HepG2 (cell line): ENCODE measurements around the gene PLCB4. TPM values are rescaled to one million over a fixed set of nuclear protein-coding genes. Genes with fewer than 3 reads are reported as not detected.

ENCODE experiments used
- ATAC-seq: fragments of 200-7000 bp; cut with Tn5 transposase; 3 replicates; pipeline ENCODE4 v1.9.1; 2020; ENCODE audit warnings: mild to moderate bottlenecking, moderate library complexity
- BruUV-seq: library from RNA; stranded (reverse); fragments of 400-500 nt; replicated peaks from 2 replicates; lab custom pipeline; 2021; lab: Mats Ljungman, UMichigan
- CTCF ChIA-PET: fragments of 300-600 bp; formaldehyde crosslinking; extraction: SDS; loops from one replicate; lab custom pipeline; 2021; ENCODE audit warnings: low total read pairs, inconsistent platforms, low intra/inter-chr PET ratio; lab: Yijun Ruan, JAX
- POLR2A ChIA-PET: fragments of 350-600 bp; sonication (Branson Sonifier 250); formaldehyde crosslinking; loops from one replicate; lab custom pipeline; 2020; ENCODE audit warnings: antibody characterized with exemption, inconsistent platforms; lab: Yijun Ruan, JAX
- DNase-seq: peaks from one replicate; pipeline ENCODE4 v3.0.0-alpha.2; 2015; ENCODE audit warnings: low spot score
- FAIRE-seq: peaks from 3 replicates; lab custom pipeline; 2011; peaks lifted over from hg19 to GRCh38; lab: Jason Lieb, UNC
- H2AFZ ChIP-seq: one replicate; pipeline ENCODE4 v1.6.1; 2011; ENCODE audit warnings: low read length, inconsistent platforms
- H3K27ac ChIP-seq: fragments of 300-600 bp; 3 replicates; pipeline ENCODE4 v1.8.0; 2011; ENCODE audit warnings: mixed run types, mild to moderate bottlenecking, mixed read lengths, low read length, inconsistent platforms; ENCODE audit not compliant: insufficient read depth; ENCODE audit errors: extremely low read length
- H3K27me3 ChIP-seq, 2 experiments: fragments of 200-600 bp in 1 of 2; 2 replicates in 1 of 2; 3 replicates in 1 of 2; pipeline versions ENCODE4 v1.6.0 to v1.8.0; 2011; ENCODE audit warnings: low read length in 2 of 2, mild to moderate bottlenecking in 2 of 2, moderate library complexity in 2 of 2, inconsistent platforms in 1 of 2; ENCODE audit not compliant: insufficient read depth in 2 of 2, control insufficient read depth in 1 of 2
- H3K36me3 ChIP-seq, 2 experiments: fragments of 200-600 bp in 1 of 2; replicated peaks in 1 of 2; 2 replicates in 1 of 2; 3 replicates in 1 of 2; pipeline versions ENCODE4 v1.5.1 to v1.8.0; 2011; ENCODE audit warnings: low read length in 2 of 2, inconsistent platforms in 1 of 2; ENCODE audit not compliant: insufficient read depth in 2 of 2, control insufficient read depth in 1 of 2
- H3K4me1 ChIP-seq: 2 replicates; pipeline ENCODE4 v1.5.1; 2012; ENCODE audit warnings: low read length, inconsistent platforms; ENCODE audit not compliant: insufficient read depth
- H3K4me2 ChIP-seq: 2 replicates; pipeline ENCODE4 v1.6.0; 2011; ENCODE audit warnings: low read depth, low read length, inconsistent platforms
- H3K4me3 ChIP-seq, 3 experiments: fragments of 200-600 bp in 1 of 3; sonication (generic), shearing (Covaris generic) in 1 of 3; replicated peaks in 1 of 3; 2 replicates each; pipeline ENCODE4 v1.5.1; 2011 to 2016; ENCODE audit warnings: low read length in 3 of 3, inconsistent platforms in 2 of 3, low read depth in 2 of 3, mild to moderate bottlenecking in 2 of 3, control low read depth in 1 of 3, mixed read lengths in 1 of 3; ENCODE audit not compliant: insufficient read depth in 1 of 3
- H3K79me2 ChIP-seq: one replicate; pipeline ENCODE4 v1.6.1; 2011; ENCODE audit warnings: low read length, inconsistent platforms; ENCODE audit not compliant: insufficient read depth
- H3K9ac ChIP-seq: 2 replicates; pipeline ENCODE4 v1.6.0; 2011; ENCODE audit warnings: mild to moderate bottlenecking, low read depth, low read length, inconsistent platforms; ENCODE audit not compliant: insufficient read depth
- H3K9me3 ChIP-seq: 2 replicates; pipeline ENCODE4 v1.5.1; 2012; ENCODE audit warnings: mild to moderate bottlenecking, low read length
- H4K20me1 ChIP-seq: 2 replicates; pipeline ENCODE4 v1.6.0; 2011; ENCODE audit warnings: inconsistent platforms, mild to moderate bottlenecking, low read length, moderate library complexity; ENCODE audit not compliant: insufficient read depth
- ETV5 ChIP-seq: IDR thresholded peaks from 2 replicates; pipeline ENCODE4 v1.6.1; 2018; ENCODE audit warnings: missing biosample characterization, missing genetic modification reagents, inconsistent platforms, borderline replicate concordance
- HOXA3 ChIP-seq: sonication (generic); formaldehyde crosslinking; IDR thresholded peaks from 2 replicates; pipeline ENCODE4 v1.5.0; 2020; ENCODE audit warnings: missing genetic modification reagents
- NFYC ChIP-seq: IDR thresholded peaks from 2 replicates; pipeline ENCODE4 v1.6.1; 2016; ENCODE audit warnings: missing genetic modification reagents, missing compliant biosample characterization
- NR2F1 ChIP-seq, 2 experiments: fragments of 450-650 bp in 1 of 2; formaldehyde crosslinking in 1 of 2; IDR thresholded peaks; 2 replicates each; pipeline versions ENCODE4 v1.5.0 to v1.6.1; 2016 to 2020; ENCODE audit warnings: mild to moderate bottlenecking in 1 of 2, missing compliant biosample characterization in 1 of 2, missing genetic modification reagents in 1 of 2, moderate library complexity in 1 of 2
- TMF1 ChIP-seq: sonication (generic); formaldehyde crosslinking; IDR thresholded peaks from 2 replicates; pipeline ENCODE4 v1.8.1; 2022; ENCODE audit warnings: low read depth, missing genetic modification reagents
- ZNF350 ChIP-seq: sonication (generic); formaldehyde crosslinking; IDR thresholded peaks from 2 replicates; pipeline ENCODE4 v1.4.0; 2020; ENCODE audit warnings: mild to moderate bottlenecking, low read depth, missing genetic modification reagents, borderline replicate concordance
- ZNF446 ChIP-seq: sonication (generic); formaldehyde crosslinking; IDR thresholded peaks from 2 replicates; pipeline ENCODE4 v1.5.0; 2020; ENCODE audit warnings: mild to moderate bottlenecking, missing genetic modification reagents
- ZNF451 ChIP-seq: sonication (generic); formaldehyde crosslinking; IDR thresholded peaks from 2 replicates; pipeline ENCODE4 v1.5.0; 2020; ENCODE audit warnings: mild to moderate bottlenecking, missing genetic modification reagents
- WGBS: methylation state at CpG from one replicate; pipeline ENCODE4 v1.1.6; 2017; ENCODE audit warnings: low lambda C conversion rate; 5-methylcytosine and 5-hydroxymethylcytosine counted together
- in situ Hi-C: cut with HindIII; loops from 2 replicates; pipeline ENCODE4 v1.10.0; 2017; ENCODE audit warnings: low pct_unique_long_range_greater_than_20kb; ENCODE audit not compliant: extremely low pct_ligation_motif_present
- intact Hi-C: fragments of 100-400 bp; cut with micrococcal nuclease; formaldehyde crosslinking; loops from one replicate; pipeline ENCODE4 v1.10.0; 2022; ENCODE audit not compliant: unreplicated experiment
- polyA plus RNA-seq, 8 experiments: library from polyadenylated mRNA; depleted of rRNA in 3 of 8; stranded (reverse) in 7 of 8; unstranded in 1 of 8; fragments of >200 nt; fragmentation: Illumina TruSeq in 4 of 8; extraction: Trizol in 4 of 8; gene quantifications; 2 replicates each; pipeline versions ENCODE4 v1.2.1 to v1.2.3, GENCODE V29; 2011 to 2016; ENCODE audit warnings: low read depth in 4 of 8, missing spikeins in 1 of 8, mixed read lengths in 1 of 8; ENCODE audit not compliant: insufficient read depth in 1 of 8
- total RNA-seq, 5 experiments: library from RNA; depleted of rRNA; stranded (reverse); fragments of >200 nt; fragmentation: Illumina TruSeq; extraction: Trizol; gene quantifications; 2 replicates each; pipeline ENCODE4 v1.2.3, GENCODE V29; 2016; ENCODE audit warnings: low read depth in 1 of 5
- TF ChIP-seq, protein P1 (sequence below): IDR thresholded peaks from 2 replicates; pipeline ENCODE4 v1.6.1; 2016; ENCODE audit warnings: missing compliant biosample characterization, missing genetic modification reagents, borderline replicate concordance

PLCB4 gene
- total and polyA plus RNA-seq, 2 of the 13 experiments (the other 11 are each of a cell fraction or from before 2014, with no cell fraction given) = 0.01 TPM; not detected in 1

GRCh38 chr20:9495701-9496100 is 426.8 kb downstream of the PLCB4 start (continued):
- no peak for TF ChIP-seq TMF1

GRCh38 chr20:9496155-9496554 is 427.3 kb downstream of the PLCB4 start:
- 2% methylated on average over 3 of the region's 3 CpGs for WGBS
- no TSS peak for BruUV-seq
- Histone ChIP-seq H3K36me3 (no peaks in the 10 kb centered on the region), H3K79me2 (no peaks in the 10 kb centered on the region), H2AFZ (no peak overlapping the region), H3K9ac (no peak overlapping the region), H4K20me1 (no peaks in the 10 kb centered on the region), H3K4me3 (no peak overlapping the region), H3K9me3 (no peaks in the 10 kb centered on the region), H3K27ac (no peak overlapping the region), H3K27me3 (0 out of 5 replicates have a peak, but pooled peaks cover 0 to 5% of the 10 kb centered on the region in 2 experiments), H3K4me1 (no peaks in the 10 kb centered on the region), H3K4me2 (no peak overlapping the region)
- ChIA-PET POLR2A (no interaction called here), CTCF (no interaction called here)
- FAIRE-seq (no peak), ATAC-seq (no peak), DNase-seq (no peak)
- intact Hi-C loops (no loop called here), in situ Hi-C loops (no loop called here)
- TF ChIP-seq NR2F1 (CRISPR knock-in tag; IDR thresholded peaks at IDR 0.05) (no peak), NFYC (CRISPR knock-in tag) (no peak), ZNF446 (CRISPR knock-in tag) (no peak), ETV5 (CRISPR knock-in tag) (no peak), ZNF350 (no peak), HOXA3 (CRISPR knock-in tag) (no peak), ZNF451 (CRISPR knock-in tag) (no peak)
- TF ChIP-seq, protein P1, sequence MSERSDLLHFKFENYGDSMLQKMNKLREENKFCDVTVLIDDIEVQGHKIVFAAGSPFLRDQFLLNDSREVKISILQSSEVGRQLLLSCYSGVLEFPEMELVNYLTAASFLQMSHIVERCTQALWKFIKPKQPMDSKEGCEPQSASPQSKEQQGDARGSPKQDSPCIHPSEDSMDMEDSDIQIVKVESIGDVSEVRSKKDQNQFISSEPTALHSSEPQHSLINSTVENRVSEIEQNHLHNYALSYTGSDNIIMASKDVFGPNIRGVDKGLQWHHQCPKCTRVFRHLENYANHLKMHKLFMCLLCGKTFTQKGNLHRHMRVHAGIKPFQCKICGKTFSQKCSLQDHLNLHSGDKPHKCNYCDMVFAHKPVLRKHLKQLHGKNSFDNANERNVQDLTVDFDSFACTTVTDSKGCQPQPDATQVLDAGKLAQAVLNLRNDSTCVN (CRISPR knock-in tag) = no peak
